ENCODE data around the gene SETD1A.

- TF ChIP-seq POLR2A (IDR thresholded peaks at IDR 0.05; ENCODE audit: control extremely low read depth in 1 of 2, low read depth in 2 of 2, low read length in 2 of 2), result no peak
- no peak for TF ChIP-seq TCF12 (IDR thresholded peaks at IDR 0.05; ENCODE audit: low read depth, low read length)
- TF ChIP-seq CTCF (IDR thresholded peaks at IDR 0.05; ENCODE audit: control extremely low read depth in 1 of 3, insufficient read depth in 1 of 3, low read depth in 1 of 3, low read length in 3 of 3), result no peak
- TF ChIP-seq JUND (IDR thresholded peaks at IDR 0.05; ENCODE audit: low read length), result no peak
- TF ChIP-seq TAF1 (IDR thresholded peaks at IDR 0.05; ENCODE audit: low read depth, low read length), result no peak
- no peak for TF ChIP-seq RBBP5 (IDR thresholded peaks at IDR 0.05; ENCODE audit: borderline replicate concordance, low read depth, low read length)
- no peak for TF ChIP-seq BRCA1 (IDR thresholded peaks at IDR 0.05; ENCODE audit: low read depth, low read length)
- no peak for TF ChIP-seq EP300 (IDR thresholded peaks at IDR 0.05; ENCODE audit: borderline replicate concordance in 1 of 2, low read depth in 2 of 2, low read length in 2 of 2)
- TF ChIP-seq POLR2AphosphoS5 (IDR thresholded peaks at IDR 0.05; ENCODE audit: low read depth, low read length), result no peak
- TF ChIP-seq RNF2 (IDR thresholded peaks at IDR 0.05; ENCODE audit: borderline replicate concordance, low read depth, low read length, missing control alignments, poor library complexity, severe bottlenecking), result no peak
- TF ChIP-seq ATF3 (IDR thresholded peaks at IDR 0.05; ENCODE audit: insufficient read depth, low read depth, low read length), result no peak
- TF ChIP-seq CHD2 (IDR thresholded peaks at IDR 0.05; ENCODE audit: low read length), result no peak
Measured at GRCh38 chr16:31004658-31005057, 47.1 kb downstream of the SETD1A start.

Data from H1 (cell line).